ENCODE results near the gene IGDCC3.

The IGDCC3 gene

DNA sequence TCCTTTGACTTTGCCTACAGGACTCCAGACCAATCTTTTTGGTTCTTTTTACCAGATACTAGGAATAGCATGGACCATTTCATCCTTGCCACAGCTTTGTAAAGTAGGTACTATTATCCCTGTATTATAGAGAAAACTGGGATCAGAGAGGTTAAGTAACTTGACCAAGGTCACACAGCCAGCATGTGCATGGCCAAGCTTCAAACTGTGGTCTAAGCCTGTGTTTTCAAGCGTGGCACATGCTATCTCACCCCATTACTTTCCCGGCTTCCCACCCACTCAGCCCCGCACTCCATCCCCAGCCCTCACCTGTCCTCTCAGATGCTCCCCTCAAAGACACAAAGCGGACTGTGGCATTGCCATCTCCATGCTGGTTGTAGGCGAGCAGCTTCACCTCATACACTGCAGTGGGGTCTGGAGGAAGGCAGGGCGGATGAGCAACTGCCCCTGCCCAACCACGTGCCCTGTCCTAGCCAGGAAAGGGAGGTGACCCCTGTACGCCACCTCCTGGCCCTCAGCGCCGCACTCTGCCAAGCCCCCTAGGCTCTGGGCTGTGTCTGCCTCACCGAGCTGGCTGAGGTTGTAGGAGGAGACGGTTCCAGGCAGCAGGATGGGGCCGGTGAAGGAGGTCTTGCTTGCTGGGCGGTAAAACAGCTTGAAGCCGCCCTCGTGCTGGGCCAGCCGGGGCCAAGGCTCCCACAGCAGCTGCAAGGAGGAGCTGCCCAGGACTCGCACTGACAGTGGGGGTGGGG is 47.6 kb downstream of the IGDCC3 start:
- Histone ChIP-seq H3K27me3 (ENCODE audit: insufficient read depth, low read length, poor library complexity) (no peaks in the 10 kb centered on the region), H3K4me3 (ENCODE audit: low read depth in 1 of 2, low read length in 2 of 2) (no peak overlapping the region), H3K4me2 (ENCODE audit: insufficient read depth, low read length) (no peak overlapping the region), H3K9ac (ENCODE audit: low read depth, low read length) (no peak overlapping the region), H4K20me1 (ENCODE audit: insufficient read depth, low read length) (no peaks in the 10 kb centered on the region; the same call in 1 of the 2 replicates), H3K36me3 (ENCODE audit: insufficient read depth, low read length) (no peaks in the 10 kb centered on the region), H3K79me2 (ENCODE audit: insufficient read depth, low read length) (no peaks in the 10 kb centered on the region), H3K4me1 (ENCODE audit: insufficient read depth, low read length) (no peaks in the 10 kb centered on the region), H2AFZ (ENCODE audit: low read depth, low read length) (no peak overlapping the region), H3K27ac (ENCODE audit: low read length) (no peak overlapping the region), H3K9me3 (ENCODE audit: insufficient read depth, low read length, severe bottlenecking) (no peaks in the 10 kb centered on the region)
- ATAC-seq (ENCODE audit: insufficient read depth, low read depth) (no peak), DNase-seq (no peak)
- TF ChIP-seq, protein P1, sequence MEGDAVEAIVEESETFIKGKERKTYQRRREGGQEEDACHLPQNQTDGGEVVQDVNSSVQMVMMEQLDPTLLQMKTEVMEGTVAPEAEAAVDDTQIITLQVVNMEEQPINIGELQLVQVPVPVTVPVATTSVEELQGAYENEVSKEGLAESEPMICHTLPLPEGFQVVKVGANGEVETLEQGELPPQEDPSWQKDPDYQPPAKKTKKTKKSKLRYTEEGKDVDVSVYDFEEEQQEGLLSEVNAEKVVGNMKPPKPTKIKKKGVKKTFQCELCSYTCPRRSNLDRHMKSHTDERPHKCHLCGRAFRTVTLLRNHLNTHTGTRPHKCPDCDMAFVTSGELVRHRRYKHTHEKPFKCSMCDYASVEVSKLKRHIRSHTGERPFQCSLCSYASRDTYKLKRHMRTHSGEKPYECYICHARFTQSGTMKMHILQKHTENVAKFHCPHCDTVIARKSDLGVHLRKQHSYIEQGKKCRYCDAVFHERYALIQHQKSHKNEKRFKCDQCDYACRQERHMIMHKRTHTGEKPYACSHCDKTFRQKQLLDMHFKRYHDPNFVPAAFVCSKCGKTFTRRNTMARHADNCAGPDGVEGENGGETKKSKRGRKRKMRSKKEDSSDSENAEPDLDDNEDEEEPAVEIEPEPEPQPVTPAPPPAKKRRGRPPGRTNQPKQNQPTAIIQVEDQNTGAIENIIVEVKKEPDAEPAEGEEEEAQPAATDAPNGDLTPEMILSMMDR (IDR thresholded peaks at IDR 0.05; ENCODE audit: borderline replicate concordance, extremely low read depth, low read length, poor library complexity, severe bottlenecking) = no peak
- no peak for TF ChIP-seq EZH2 (IDR thresholded peaks at IDR 0.05; ENCODE audit: borderline replicate concordance, low read depth, low read length, severe bottlenecking)

GRCh38 chr15:65329288-65329983 is 48.4 kb downstream of the IGDCC3 start:
- no peak for ATAC-seq (ENCODE audit: insufficient read depth, low read depth)
- H3K9me3 ChIP-seq (ENCODE audit: insufficient read depth, low read length, severe bottlenecking) = no peaks in the 10 kb centered on the region
- no peak overlapping the region for H3K27ac ChIP-seq (ENCODE audit: low read length)

GRCh38 chr15:65328506-65329287 is 49.1 kb downstream of the IGDCC3 start:
- no peaks in the 10 kb centered on the region for H3K9me3 ChIP-seq (ENCODE audit: insufficient read depth, low read length, severe bottlenecking)
- no peak overlapping the region for H3K4me2 ChIP-seq (ENCODE audit: insufficient read depth, low read length)
- ATAC-seq (ENCODE audit: insufficient read depth, low read depth) = no peak
- DNase-seq = no peak
- H3K4me1 ChIP-seq (ENCODE audit: insufficient read depth, low read length) = no peaks in the 10 kb centered on the region
- H4K20me1 ChIP-seq (ENCODE audit: insufficient read depth, low read length) = no peaks in the 10 kb centered on the region; the same call in 1 of the 2 replicates
- H3K9ac ChIP-seq (ENCODE audit: low read depth, low read length) = no peak overlapping the region
- TF ChIP-seq, protein P1 (IDR thresholded peaks at IDR 0.05; ENCODE audit: borderline replicate concordance, extremely low read depth, low read length, poor library complexity, severe bottlenecking) = no peak
- TF ChIP-seq EZH2 (IDR thresholded peaks at IDR 0.05; ENCODE audit: borderline replicate concordance, low read depth, low read length, severe bottlenecking) = no peak
- no peaks in the 10 kb centered on the region for H3K27me3 ChIP-seq (ENCODE audit: insufficient read depth, low read length, poor library complexity)
- H3K27ac ChIP-seq (ENCODE audit: low read length) = no peak overlapping the region
- no peak overlapping the region for H2AFZ ChIP-seq (ENCODE audit: low read depth, low read length)
- H3K79me2 ChIP-seq (ENCODE audit: insufficient read depth, low read length) = no peaks in the 10 kb centered on the region
- H3K36me3 ChIP-seq (ENCODE audit: insufficient read depth, low read length) = no peaks in the 10 kb centered on the region
- H3K4me3 ChIP-seq (ENCODE audit: low read depth in 1 of 2, low read length in 2 of 2) = no peak overlapping the region

More at GRCh38 chr15:65329288-65329983, 48.4 kb downstream of the IGDCC3 start:
- H3K79me2 ChIP-seq (ENCODE audit: insufficient read depth, low read length) = no peaks in the 10 kb centered on the region
- H3K36me3 ChIP-seq (ENCODE audit: insufficient read depth, low read length) = no peaks in the 10 kb centered on the region
- H3K9ac ChIP-seq (ENCODE audit: low read depth, low read length) = no peak overlapping the region
- H4K20me1 ChIP-seq (ENCODE audit: insufficient read depth, low read length) = no peaks in the 10 kb centered on the region; the same call in 1 of the 2 replicates
- H2AFZ ChIP-seq (ENCODE audit: low read depth, low read length) = no peak overlapping the region
- H3K4me3 ChIP-seq (ENCODE audit: low read depth in 1 of 2, low read length in 2 of 2) = no peak overlapping the region
- H3K4me2 ChIP-seq (ENCODE audit: insufficient read depth, low read length) = no peak overlapping the region
- H3K4me1 ChIP-seq (ENCODE audit: insufficient read depth, low read length) = no peaks in the 10 kb centered on the region
- H3K27me3 ChIP-seq (ENCODE audit: insufficient read depth, low read length, poor library complexity) = no peaks in the 10 kb centered on the region
- DNase-seq = no peak
- no peak for TF ChIP-seq EZH2 (IDR thresholded peaks at IDR 0.05; ENCODE audit: borderline replicate concordance, low read depth, low read length, severe bottlenecking)
- TF ChIP-seq, protein P1 (IDR thresholded peaks at IDR 0.05; ENCODE audit: borderline replicate concordance, extremely low read depth, low read length, poor library complexity, severe bottlenecking) = no peak
